K562 (cell line): ENCODE measurements around the gene C2CD4D. TPM values are rescaled to one million over a fixed set of nuclear protein-coding genes. Genes with fewer than 3 reads are reported as not detected.

Experiments used
- ATAC-seq: fragments of 200-7000 bp; cut with Tn5 transposase; 3 replicates; pipeline ENCODE4 v1.9.1; 2020; ENCODE audit warnings: moderate library complexity
- BruUV-seq: library from RNA; stranded (reverse); fragments of 400-500 nt; replicated peaks from 2 replicates; lab custom pipeline; 2021; lab: Mats Ljungman, UMichigan
- CTCF ChIA-PET: fragments of 300-600 bp; formaldehyde crosslinking; extraction: SDS; loops from one replicate; lab custom pipeline; 2021; ENCODE audit warnings: low intra/inter-chr PET ratio; lab: Yijun Ruan, JAX
- POLR2A ChIA-PET: fragments of 300-600, 350-650 bp; sonication (Branson Sonifier 250); formaldehyde crosslinking; extraction: SDS; loops from one replicate; lab custom pipeline; 2021; ENCODE audit warnings: antibody characterized with exemption, inconsistent platforms; lab: Yijun Ruan, JAX
- DNase-seq, 4 experiments: peaks; one replicate each; pipeline versions ENCODE4 v3.0.0 to v3.0.0-alpha.2; 2011 to 2018; ENCODE audit warnings: low spot score in 3 of 4, mixed read lengths in 3 of 4; ENCODE audit errors: extremely low read depth in 1 of 4
- FAIRE-seq: peaks from 2 replicates; lab custom pipeline; 2011; peaks lifted over from hg19 to GRCh38; lab: Jason Lieb, UNC
- H2AFZ ChIP-seq: 2 replicates; pipeline ENCODE4 v1.6.0; 2011; ENCODE audit warnings: low read depth, low read length, control low read depth, inconsistent platforms
- H3K27ac ChIP-seq: fragments of 200-600 bp; 3 replicates; pipeline ENCODE4 v1.8.0; 2011; ENCODE audit warnings: low read depth, mild to moderate bottlenecking, control low read depth, inconsistent platforms, low read length, moderate library complexity, mixed read lengths; ENCODE audit errors: extremely low read depth
- H3K27me3 ChIP-seq, 2 experiments: fragments of 300-600 bp in 1 of 2; 2 replicates in 1 of 2; 3 replicates in 1 of 2; pipeline versions ENCODE4 v1.6.0 to v1.8.0; 2011; ENCODE audit warnings: inconsistent platforms in 2 of 2, low read length in 2 of 2, mild to moderate bottlenecking in 1 of 2, mixed read lengths in 1 of 2, moderate library complexity in 1 of 2; ENCODE audit not compliant: control insufficient read depth in 2 of 2, insufficient read depth in 2 of 2
- H3K36me3 ChIP-seq: fragments of 300-600 bp; 3 replicates; pipeline ENCODE4 v1.8.0; 2011; ENCODE audit warnings: mild to moderate bottlenecking, low read length, inconsistent platforms; ENCODE audit not compliant: control insufficient read depth, insufficient read depth
- H3K4me1 ChIP-seq, 2 experiments: fragments of 200-600 bp in 1 of 2; replicated peaks in 1 of 2; 2 replicates in 1 of 2; 3 replicates in 1 of 2; pipeline versions ENCODE4 v1.5.1 to v1.8.0; 2011; ENCODE audit warnings: inconsistent platforms in 2 of 2, low read length in 2 of 2, mild to moderate bottlenecking in 1 of 2, mixed read lengths in 1 of 2, moderate library complexity in 1 of 2; ENCODE audit not compliant: control insufficient read depth in 2 of 2, insufficient read depth in 2 of 2
- H3K4me2 ChIP-seq: 2 replicates; pipeline ENCODE4 v1.6.1; 2011; ENCODE audit warnings: low read length, control low read depth, inconsistent platforms, mixed read lengths; ENCODE audit not compliant: insufficient read depth
- H3K4me3 ChIP-seq: fragments of 200-600 bp; sonication (generic), shearing (Covaris generic); 2 replicates; pipeline ENCODE4 v1.5.1; 2016; ENCODE audit warnings: control low read depth, inconsistent platforms
- H3K79me2 ChIP-seq: fragments of 200-600 bp; 3 replicates; pipeline ENCODE4 v1.8.0; 2011; ENCODE audit warnings: low read length, inconsistent platforms; ENCODE audit not compliant: control insufficient read depth, insufficient read depth
- H3K9ac ChIP-seq, 2 experiments: 2 replicates each; pipeline versions ENCODE4 v1.6.0 to v1.6.1; 2011; ENCODE audit warnings: low read depth in 2 of 2, low read length in 2 of 2, control low read depth in 1 of 2, inconsistent platforms in 1 of 2, mild to moderate bottlenecking in 1 of 2, mixed read lengths in 1 of 2; ENCODE audit not compliant: insufficient read depth in 1 of 2
- H3K9me1 ChIP-seq: one replicate; pipeline ENCODE4 v1.6.0; 2011; ENCODE audit warnings: inconsistent platforms, mild to moderate bottlenecking, low read length, moderate library complexity; ENCODE audit not compliant: control insufficient read depth, insufficient read depth
- H3K9me3 ChIP-seq: replicated peaks from 2 replicates; pipeline ENCODE4 v1.5.1; 2011; ENCODE audit warnings: low read depth, low read length, inconsistent platforms; ENCODE audit not compliant: control insufficient read depth, insufficient read depth
- H4K20me1 ChIP-seq: replicated peaks from 2 replicates; pipeline ENCODE4 v1.6.1; 2011; ENCODE audit warnings: low read length, inconsistent platforms, mixed read lengths; ENCODE audit not compliant: control insufficient read depth, insufficient read depth
- BRD4 ChIP-seq: fragments of 200-600 bp; sonication (generic); IDR thresholded peaks from 2 replicates; pipeline ENCODE4 v1.6.1; 2017; ENCODE audit warnings: inconsistent platforms
- DDX20 ChIP-seq: fragments of 450-650 bp; IDR thresholded peaks from 2 replicates; pipeline ENCODE4 v1.6.1; 2016; ENCODE audit warnings: missing genetic modification characterization, low read depth, mild to moderate bottlenecking, missing compliant biosample characterization, moderate library complexity
- ETV6 ChIP-seq, 3 experiments: fragments of 150-350 bp in 1 of 3; sonication (generic) in 1 of 3; formaldehyde crosslinking in 1 of 3; IDR thresholded peaks; 2 replicates each; pipeline versions ENCODE4 v1.6.1 to v1.8.0; 2014 to 2022; ENCODE audit warnings: borderline replicate concordance in 2 of 3, low read depth in 2 of 3, antibody characterized with exemption in 1 of 3, low read length in 1 of 3, mild to moderate bottlenecking in 1 of 3, missing genetic modification reagents in 1 of 3
- FOXJ2 ChIP-seq: fragments of 200-800 bp; sonication (Bioruptor generic); IDR thresholded peaks from 2 replicates; pipeline ENCODE4 v1.6.1; 2016; ENCODE audit warnings: missing genetic modification characterization, missing compliant biosample characterization
- GATAD2A ChIP-seq: fragments of 450-650 bp; IDR thresholded peaks from 2 replicates; pipeline ENCODE4 v1.6.1; 2017
- ILF3 ChIP-seq: fragments of 450-650 bp; IDR thresholded peaks from 2 replicates; pipeline ENCODE4 v1.6.1; 2018; ENCODE audit warnings: antibody characterized with exemption, mild to moderate bottlenecking, moderate library complexity, borderline replicate concordance
- NEUROD1 ChIP-seq: fragments of 150-350 bp; IDR thresholded peaks from 2 replicates; pipeline ENCODE4 v1.6.1; 2014; ENCODE audit warnings: borderline replicate concordance, low read length, low read depth; ENCODE audit not compliant: partially characterized antibody
- NFIC ChIP-seq: fragments of 450-650 bp; IDR thresholded peaks from 2 replicates; pipeline ENCODE4 v1.6.1; 2017; ENCODE audit warnings: mild to moderate bottlenecking, inconsistent platforms
- NR3C1 ChIP-seq: sonication (generic); formaldehyde crosslinking; IDR thresholded peaks from 2 replicates; pipeline ENCODE4 v1.8.1; 2022; ENCODE audit warnings: missing genetic modification reagents
- TAF1 ChIP-seq: IDR thresholded peaks from 2 replicates; pipeline ENCODE4 v1.6.1; 2011; ENCODE audit warnings: mild to moderate bottlenecking, low read length, moderate library complexity; ENCODE audit not compliant: insufficient read depth, control insufficient read depth, severe bottlenecking; ENCODE audit errors: extremely low read depth
- UBTF ChIP-seq, 2 experiments: IDR thresholded peaks; 2 replicates each; pipeline ENCODE4 v1.6.1; 2012; ENCODE audit warnings: improper control_type of control experiment in 2 of 2, low read depth in 2 of 2, low read length in 2 of 2, borderline replicate concordance in 1 of 2
- ZBTB33 ChIP-seq: sonication (generic); formaldehyde crosslinking; IDR thresholded peaks from 2 replicates; pipeline ENCODE4 v1.8.1; 2023; ENCODE audit warnings: mild to moderate bottlenecking, missing genetic modification reagents
- ZNF143 ChIP-seq: sonication (generic); formaldehyde crosslinking; IDR thresholded peaks from 2 replicates; pipeline ENCODE4 v1.9.0; 2022; ENCODE audit warnings: mild to moderate bottlenecking, missing genetic modification reagents
- ZNF436 ChIP-seq: fragments of 250-450, 450-650 bp; sonication (Bioruptor Pico); formaldehyde crosslinking; IDR thresholded peaks from 2 replicates; pipeline ENCODE4 v1.7.0; 2020; ENCODE audit warnings: mild to moderate bottlenecking
- WGBS: fragments of 100-300 bp; shearing (Covaris generic); methylation state at CpG from one replicate; pipeline ENCODE4 v1.1.6; 2016; ENCODE audit warnings: low coverage, mixed read lengths; ENCODE audit not compliant: insufficient coverage; ENCODE audit errors: missing lambda C conversion rate; 5-methylcytosine and 5-hydroxymethylcytosine counted together
- in situ Hi-C: fragments of 300-500 bp; cut with MboI; formaldehyde crosslinking; loops from 4 replicates; pipeline ENCODE4 v1.15.0; 2018; ENCODE audit warnings: inconsistent platforms, mixed read lengths
- intact Hi-C: fragments of 100-400 bp; cut with micrococcal nuclease; formaldehyde crosslinking; loops from 2 replicates; pipeline ENCODE4 v1.14.2; 2022
- polyA plus RNA-seq, 8 experiments: library from polyadenylated mRNA; depleted of rRNA in 4 of 8; stranded (reverse) in 5 of 8; unstranded in 3 of 8; fragments of >200 nt; fragmentation: Nextera tagmentation in 2 of 8; fragmentation: Illumina TruSeq in 1 of 8; extraction: Ambion mirVana in 2 of 8; extraction: Trizol in 1 of 8; gene quantifications; 2 replicates each; pipeline versions ENCODE4 v1.2.1 to v1.2.3, GENCODE V29; 2011 to 2014; ENCODE audit warnings: inconsistent platforms in 1 of 8, missing spikeins in 1 of 8
- total RNA-seq, 7 experiments: library from RNA; depleted of rRNA in 6 of 7; stranded (reverse); fragments of >200 nt in 6 of 7; fragmentation: Illumina TruSeq in 2 of 7; extraction: Trizol in 2 of 7; gene quantifications; 2 replicates each; pipeline versions ENCODE4 v1.2.1 to v1.2.3, GENCODE V29; 2011 to 2021; ENCODE audit warnings: low replicate concordance in 1 of 7

Gene C2CD4D
- total and polyA plus RNA-seq, 9 of the 15 experiments (the other 6 are each of a cell fraction or from before 2014, with no cell fraction given), result not detected

GRCh38 chr1:151790071-151790939 lies 49.3 kb downstream of the C2CD4D start, which contains the start of gene TDRKH:
TDRKH (minus strand) TSS chr1:151790500; CDS start chr1:151783022, 7,478 bp downstream.
- ATAC-seq (peak; percentile 99), FAIRE-seq (peak; percentile 99), DNase-seq (peak; percentile 99 to 100 (median 99))
- Histone ChIP-seq H2AFZ (peak within 1 kb of the TSS; percentile 97), H3K9ac (peak within 1 kb of the TSS; percentile 55 to 95), H4K20me1 (no peaks in the 10 kb centered on the region), H3K27ac (peak within 1 kb of the TSS; percentile 32), H3K27me3 (no peaks in the 10 kb centered on the region), H3K9me1 (no peaks in the 10 kb centered on the region), H3K36me3 (no peaks in the 10 kb centered on the region), H3K4me2 (peak within 1 kb of the TSS; percentile 97), H3K4me3 (peak within 1 kb of the TSS; percentile 70), H3K79me2 (no peaks in the 10 kb centered on the region; the same call in 2 of the 3 replicates), H3K9me3 (no peaks in the 10 kb centered on the region), H3K4me1 (peaks cover 4 to 13% of the 10 kb centered on the region in 2 experiments; a peak in 4 of 5 replicates)
- ChIA-PET POLR2A (interaction anchor here (0.9 to 3.9 kb wide), 4 partner anchors 11 to 23 kb away, joined by 3 to 15 read pairs (median 7); no protein-coding TSS in a partner anchor), CTCF (interaction anchor here (1.2 to 1.5 kb wide), 2 partner anchors 56 to 98 kb away, joined by 3 read pairs; no protein-coding TSS in a partner anchor)
- intact Hi-C loops, result no loop called here
- 1% methylated on average over 43 of the region's 58 CpGs for WGBS
- in situ Hi-C loops, result no loop called here
- BruUV-seq, result no TSS peak
- TF ChIP-seq ETV6 (IDR thresholded peaks at IDR 0.05; ENCODE audit: borderline replicate concordance in 1 of 2, low read depth in 2 of 2, low read length in 1 of 2), result no peak
- TF ChIP-seq ETV6 (CRISPR knock-in tag; IDR thresholded peaks at IDR 0.05; ENCODE audit: borderline replicate concordance), result peak; percentile 34; the same call in 1 of the 2 replicates
- no peak for TF ChIP-seq ILF3
- peak; percentile 75 for TF ChIP-seq NFIC
- TF ChIP-seq NEUROD1, result peak; percentile 96
- TF ChIP-seq UBTF (IDR thresholded peaks at IDR 0.05; ENCODE audit: borderline replicate concordance in 1 of 2, low read depth in 2 of 2, low read length in 2 of 2), result 0 out of 4 replicates have a peak, but pooled peaks of 1 of the 2 experiments have one; percentile 46
- TF ChIP-seq ZBTB33, result peak; percentile 62
- TF ChIP-seq GATAD2A, result peak; percentile 84; the same call in 1 of the 2 replicates
- no peak for TF ChIP-seq DDX20 (tag)
- TF ChIP-seq ZNF436 (CRISPR knock-in tag), result no peak
- peak; percentile 46; the same call in 1 of the 2 replicates for TF ChIP-seq FOXJ2 (tag)
- TF ChIP-seq BRD4, result no peak
- TF ChIP-seq ZNF143 (CRISPR knock-in tag), result no peak
- TF ChIP-seq NR3C1 (CRISPR knock-in tag), result peak; percentile 69; the same call in 1 of the 2 replicates
- TF ChIP-seq TAF1, result peak; percentile 44
